Activated naive CD4-positive, alpha-beta T cell treated with anti-CD3 and anti-CD28 coated beads, Interleukin-2, amount 10 ng/mL, durations not matched to agents 7 days and 5 days (primary cell): ENCODE data around the gene NUMB.

Experiments used
- CTCF ChIA-PET: fragments of 350-600 bp; sonication (Branson Sonifier 250); formaldehyde crosslinking; loops from one replicate; lab custom pipeline; 2021; ENCODE audit warnings: antibody characterized with exemption; lab: Charles Lee
- DNase-seq: peaks from one replicate; pipeline ENCODE4 v3.0.0-alpha.2; 2020
- H3K27ac Mint-ChIP-seq: one replicate; pipeline ENCODE4 v1.8.0; 2021; ENCODE audit warnings: mild to moderate bottlenecking, moderate library complexity, mixed read lengths
- H3K27me3 Mint-ChIP-seq: one replicate; pipeline ENCODE4 v1.8.0; 2021; ENCODE audit warnings: mild to moderate bottlenecking, mixed read lengths
- H3K36me3 Mint-ChIP-seq: one replicate; pipeline ENCODE4 v1.8.0; 2021; ENCODE audit warnings: mixed read lengths
- H3K4me1 Mint-ChIP-seq: one replicate; pipeline ENCODE4 v1.8.0; 2021; ENCODE audit warnings: mixed read lengths
- H3K4me3 Mint-ChIP-seq: one replicate; pipeline ENCODE4 v1.8.0; 2021; ENCODE audit warnings: mild to moderate bottlenecking, moderate library complexity, mixed read lengths
- H3K9me3 Mint-ChIP-seq: one replicate; pipeline ENCODE4 v1.8.0; 2021; ENCODE audit warnings: mixed read lengths

NUMB gene

GRCh38 chr14:73258845-73259611 lies 199.3 kb downstream of the NUMB start:
- Mint-ChIP-seq H3K27me3 (peaks cover 8% of the 10 kb centered on the region), H3K9me3 (no peaks in the 10 kb centered on the region), H3K36me3 (no peaks in the 10 kb centered on the region), H3K4me3 (no peak overlapping the region), H3K4me1 (no peaks in the 10 kb centered on the region), H3K27ac (no peak overlapping the region)
- CTCF ChIA-PET: no interaction called here
- peak; percentile 12 for DNase-seq

GRCh38 chr14:73258076-73258475 lies 200.3 kb downstream of the NUMB start:
- CTCF ChIA-PET: no interaction called here
- H3K9me3 Mint-ChIP-seq: no peaks in the 10 kb centered on the region

GRCh38 chr14:73255693-73256225 lies 202.6 kb downstream of the NUMB start:
- Mint-ChIP-seq H3K36me3 (no peaks in the 10 kb centered on the region), H3K27me3 (peaks cover 5% of the 10 kb centered on the region), H3K4me3 (no peak overlapping the region), H3K9me3 (no peaks in the 10 kb centered on the region), H3K27ac (no peak overlapping the region), H3K4me1 (no peaks in the 10 kb centered on the region)
- no peak for DNase-seq
- CTCF ChIA-PET: no interaction called here

More at GRCh38 chr14:73258076-73258475, 200.3 kb downstream of the NUMB start:
- Mint-ChIP-seq H3K36me3 (no peaks in the 10 kb centered on the region), H3K4me1 (no peaks in the 10 kb centered on the region), H3K27me3 (peaks cover 5% of the 10 kb centered on the region), H3K27ac (no peak overlapping the region), H3K4me3 (no peak overlapping the region)
- no peak for DNase-seq

- Mint-ChIP-seq H3K27me3 (peaks cover 10% of the 10 kb centered on the region), H3K9me3 (no peaks in the 10 kb centered on the region), H3K4me3 (no peak overlapping the region), H3K36me3 (no peaks in the 10 kb centered on the region), H3K27ac (no peak overlapping the region), H3K4me1 (no peaks in the 10 kb centered on the region)
- DNase-seq: no peak
- CTCF ChIA-PET: no interaction called here
Observed at GRCh38 chr14:73255005-73255400, 203.3 kb downstream of the NUMB start.

- H3K4me1 Mint-ChIP-seq: peaks cover 3% of the 10 kb centered on the region
- H3K27me3 Mint-ChIP-seq: peaks cover 12% of the 10 kb centered on the region
- no peaks in the 10 kb centered on the region for H3K9me3 Mint-ChIP-seq
- CTCF ChIA-PET: no interaction called here
- H3K36me3 Mint-ChIP-seq: no peaks in the 10 kb centered on the region
- no peak for DNase-seq
- no peak overlapping the region for H3K27ac Mint-ChIP-seq
- H3K4me3 Mint-ChIP-seq: no peak overlapping the region
Observed at GRCh38 chr14:73254247-73255004, 203.9 kb downstream of the NUMB start.

- Mint-ChIP-seq H3K27ac (no peak overlapping the region), H3K4me3 (no peak overlapping the region), H3K27me3 (peaks cover 10% of the 10 kb centered on the region), H3K9me3 (no peaks in the 10 kb centered on the region), H3K36me3 (no peaks in the 10 kb centered on the region), H3K4me1 (peaks cover 6% of the 10 kb centered on the region)
- DNase-seq: no peak
- CTCF ChIA-PET: no interaction called here
Observed at GRCh38 chr14:73253721-73254120, 204.6 kb downstream of the NUMB start.

GRCh38 chr14:73253323-73253610 lies 205.1 kb downstream of the NUMB start:
- DNase-seq: no peak
- Mint-ChIP-seq H3K27me3 (peaks cover 13% of the 10 kb centered on the region), H3K27ac (no peak overlapping the region), H3K9me3 (no peaks in the 10 kb centered on the region), H3K4me3 (no peak overlapping the region), H3K4me1 (peaks cover 6% of the 10 kb centered on the region), H3K36me3 (no peaks in the 10 kb centered on the region)
- CTCF ChIA-PET: no interaction called here

GRCh38 chr14:73252491-73253322 lies 205.6 kb downstream of the NUMB start:
- no peaks in the 10 kb centered on the region for H3K36me3 Mint-ChIP-seq
- H3K4me1 Mint-ChIP-seq: peaks cover 11% of the 10 kb centered on the region
- H3K9me3 Mint-ChIP-seq: no peaks in the 10 kb centered on the region
- no peak overlapping the region for H3K4me3 Mint-ChIP-seq
- no peak overlapping the region for H3K27ac Mint-ChIP-seq
- no peak for DNase-seq
- H3K27me3 Mint-ChIP-seq: peaks cover 18% of the 10 kb centered on the region
- CTCF ChIA-PET: no interaction called here

- H3K4me1 Mint-ChIP-seq: peaks cover 21% of the 10 kb centered on the region
- H3K27me3 Mint-ChIP-seq: peaks cover 23% of the 10 kb centered on the region
- CTCF ChIA-PET: no interaction called here
- DNase-seq: no peak
- H3K9me3 Mint-ChIP-seq: peaks cover 3% of the 10 kb centered on the region
- no peaks in the 10 kb centered on the region for H3K36me3 Mint-ChIP-seq
- H3K4me3 Mint-ChIP-seq: no peak overlapping the region
- no peak overlapping the region for H3K27ac Mint-ChIP-seq
Observed at GRCh38 chr14:73251516-73252215, 206.7 kb downstream of the NUMB start.

- Mint-ChIP-seq H3K9me3 (peaks cover 3% of the 10 kb centered on the region), H3K27ac (no peak overlapping the region), H3K4me1 (peaks cover 25% of the 10 kb centered on the region), H3K36me3 (no peaks in the 10 kb centered on the region), H3K27me3 (peaks cover 31% of the 10 kb centered on the region), H3K4me3 (no peak overlapping the region)
- CTCF ChIA-PET: interaction anchor here (1.1 kb wide), 1 partner anchor 221 kb away, joined by 3 read pairs; no protein-coding TSS in a partner anchor
- no peak for DNase-seq
Observed at GRCh38 chr14:73250781-73251500, 207.4 kb downstream of the NUMB start.

- peaks cover 37% of the 10 kb centered on the region for H3K27me3 Mint-ChIP-seq
- no peak for DNase-seq
- no peaks in the 10 kb centered on the region for H3K36me3 Mint-ChIP-seq
- no peak overlapping the region for H3K4me3 Mint-ChIP-seq
- H3K9me3 Mint-ChIP-seq: peaks cover 3% of the 10 kb centered on the region
- peaks cover 25% of the 10 kb centered on the region for H3K4me1 Mint-ChIP-seq
- no peak overlapping the region for H3K27ac Mint-ChIP-seq
- CTCF ChIA-PET: interaction anchor here (1.1 kb wide), 1 partner anchor 222 kb away, joined by 3 read pairs; no protein-coding TSS in a partner anchor
Observed at GRCh38 chr14:73250317-73250713, 208.0 kb downstream of the NUMB start.

- Mint-ChIP-seq H3K27ac (no peak overlapping the region), H3K27me3 (peaks cover 43% of the 10 kb centered on the region), H3K36me3 (no peaks in the 10 kb centered on the region), H3K4me1 (peaks cover 28% of the 10 kb centered on the region), H3K4me3 (no peak overlapping the region), H3K9me3 (peaks cover 3% of the 10 kb centered on the region)
- DNase-seq: no peak
- CTCF ChIA-PET: interaction anchor here (1.1 kb wide), 1 partner anchor 222 kb away, joined by 3 read pairs; no protein-coding TSS in a partner anchor
Observed at GRCh38 chr14:73249564-73250316, 208.6 kb downstream of the NUMB start.
